Epithelial cell of esophagus (primary cell): ENCODE measurements around the gene HOXC12.

Experiments
- DNase-seq: peaks from one replicate; pipeline ENCODE4 v3.0.0; 2010; ENCODE audit warnings: low read depth
- H3K4me3 ChIP-seq: 2 replicates; pipeline ENCODE4 v1.5.1; 2011; ENCODE audit warnings: mild to moderate bottlenecking, low read length, control low read depth
- CTCF ChIP-seq: IDR thresholded peaks from 2 replicates; pipeline ENCODE4 v1.5.1; 2011; ENCODE audit warnings: low read depth, mild to moderate bottlenecking, low read length, control low read depth, inconsistent platforms; ENCODE audit not compliant: insufficient read depth; ENCODE audit errors: missing control alignments

HOXC12 gene

DNA sequence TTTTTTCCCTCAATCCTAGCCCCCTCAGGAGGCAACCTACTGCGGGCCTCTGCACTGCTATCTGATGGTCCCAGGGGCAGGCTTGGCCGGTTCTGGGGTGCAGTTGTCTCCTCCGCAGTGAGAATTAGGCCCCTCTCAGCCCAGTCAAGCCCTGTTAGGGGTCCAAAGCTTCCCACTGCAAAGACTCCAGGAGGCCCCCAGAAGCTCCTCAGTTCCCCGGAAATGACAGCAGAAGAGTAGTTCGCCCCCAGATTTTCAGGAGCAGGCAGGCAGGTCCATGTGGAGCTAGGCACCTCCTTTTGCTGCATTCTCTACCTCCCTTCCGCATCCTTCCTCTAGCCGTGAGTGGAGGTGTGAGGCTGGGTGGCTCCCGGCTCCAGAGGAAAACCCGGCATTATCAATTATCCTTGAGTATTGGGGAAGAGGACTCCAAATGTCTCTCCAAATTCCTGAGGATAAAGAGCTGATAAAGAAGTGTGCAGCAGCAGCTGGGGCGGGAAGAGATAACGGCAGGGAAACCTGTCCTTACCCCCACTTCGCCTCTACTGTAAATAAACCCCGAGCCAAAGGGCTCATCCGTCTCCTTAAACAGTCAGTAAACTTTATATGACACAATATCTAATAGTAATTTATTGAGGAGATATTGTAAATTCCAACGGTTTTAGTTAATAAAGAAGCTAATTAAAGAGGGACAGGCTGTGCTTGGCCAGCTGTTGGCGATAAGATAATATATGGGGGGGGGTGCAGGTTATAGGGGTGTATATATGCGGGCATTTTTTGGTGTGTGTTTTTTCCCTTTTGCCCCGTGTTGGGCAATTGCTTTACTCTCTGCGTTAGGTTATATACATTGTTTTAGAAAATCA is 641 bp upstream of the HOXC12 start:
- no peak for TF ChIP-seq CTCF
- no peak for DNase-seq
- no peak overlapping the region for H3K4me3 ChIP-seq

- DNase-seq: no peak
- no peak for TF ChIP-seq CTCF
- H3K4me3 ChIP-seq: no peak overlapping the region
Measured at GRCh38 chr12:53955036-53955775, 503 bp downstream of the HOXC12 start.

GRCh38 chr12:53955776-53956250 is 1.1 kb downstream of the HOXC12 start:
- no peak overlapping the region for H3K4me3 ChIP-seq
- TF ChIP-seq CTCF: no peak

GRCh38 chr12:53956251-53956887 is 1.7 kb downstream of the HOXC12 start:
- DNase-seq: no peak
- TF ChIP-seq CTCF: no peak
- no peak overlapping the region for H3K4me3 ChIP-seq

More at GRCh38 chr12:53955776-53956250, 1.1 kb downstream of the HOXC12 start:
- DNase-seq: no peak

GRCh38 chr12:53956914-53957536 is 2.3 kb downstream of the HOXC12 start:
- TF ChIP-seq CTCF: no peak
- no peak for DNase-seq
- no peak overlapping the region for H3K4me3 ChIP-seq

DNA sequence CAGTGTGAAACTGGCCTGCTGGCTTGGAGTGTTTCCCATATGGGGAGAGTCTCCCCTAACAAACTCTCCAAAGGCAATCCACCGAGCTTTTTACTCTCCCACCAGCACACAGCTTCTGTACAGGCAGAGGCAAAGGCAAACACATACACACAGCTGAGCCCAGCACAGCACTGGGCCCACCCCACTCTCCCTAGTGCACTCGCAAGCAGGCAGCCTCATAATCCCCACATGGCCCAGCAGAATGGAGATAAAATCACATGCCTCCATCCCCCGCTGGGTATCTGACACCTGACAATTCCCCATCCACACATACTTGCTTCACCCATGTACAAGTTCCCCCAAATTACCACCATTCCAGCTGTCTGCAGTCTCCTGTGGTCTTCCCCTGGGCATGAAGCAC is 3.4 kb downstream of the HOXC12 start:
- no peak for TF ChIP-seq CTCF
- no peak for DNase-seq
- H3K4me3 ChIP-seq: no peak overlapping the region
